ENCODE results near the gene FBN3. TPM values are rescaled to one million over a fixed set of nuclear protein-coding genes. Genes with fewer than 3 reads are reported as not detected.

Gene FBN3
- total RNA-seq, 1 experiment from 2014 or later = 0.10 TPM

DNA sequence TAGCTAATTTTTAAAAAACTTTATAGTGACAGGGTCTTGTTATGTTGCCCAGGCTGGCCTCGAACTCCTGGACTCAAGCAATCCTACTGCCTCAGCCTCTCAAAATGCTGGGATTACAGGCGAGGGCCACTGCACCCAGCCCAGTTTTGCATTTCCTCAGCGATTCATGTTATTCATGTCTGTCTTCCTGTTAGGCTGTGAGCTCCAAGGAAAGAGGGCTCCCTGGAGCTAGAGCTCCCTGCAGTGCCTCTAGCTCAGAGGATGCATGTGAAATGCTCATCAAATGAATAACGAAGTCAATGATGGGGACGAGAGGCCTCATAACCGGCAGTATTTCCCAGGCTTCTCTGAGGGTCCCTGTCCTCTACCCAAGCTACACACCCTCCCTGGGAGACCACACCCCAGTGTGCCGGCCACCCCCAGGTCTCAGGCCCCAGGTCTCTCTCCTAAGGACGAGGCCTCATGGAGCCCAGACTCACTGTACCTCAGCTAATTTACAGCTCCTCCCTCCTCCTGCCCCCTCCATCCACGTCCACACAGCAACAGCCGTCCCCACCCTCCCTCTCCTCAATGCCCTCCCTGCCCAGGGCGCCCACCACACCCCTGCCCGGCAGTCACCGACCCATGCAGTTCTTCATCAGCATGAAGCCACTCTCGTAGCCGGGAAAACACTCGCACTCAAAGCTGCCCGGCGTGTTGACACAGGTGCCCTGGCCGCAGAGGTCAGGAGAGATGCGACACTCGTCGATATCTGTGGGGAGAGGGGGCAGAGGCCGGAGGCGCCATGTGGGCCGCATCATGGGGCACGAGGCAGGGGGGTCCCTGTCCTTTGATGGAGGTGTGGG lies 28.5 kb downstream of the FBN3 start:
- no TSS peak for BruUV-seq (replicated peaks)
- CTCF ChIA-PET = interaction anchor here (0.6 kb wide), 1 partner anchor 75 kb away, joined by 3 read pairs; no protein-coding TSS in a partner anchor
- POLR2A ChIA-PET = no interaction called here

DNA sequence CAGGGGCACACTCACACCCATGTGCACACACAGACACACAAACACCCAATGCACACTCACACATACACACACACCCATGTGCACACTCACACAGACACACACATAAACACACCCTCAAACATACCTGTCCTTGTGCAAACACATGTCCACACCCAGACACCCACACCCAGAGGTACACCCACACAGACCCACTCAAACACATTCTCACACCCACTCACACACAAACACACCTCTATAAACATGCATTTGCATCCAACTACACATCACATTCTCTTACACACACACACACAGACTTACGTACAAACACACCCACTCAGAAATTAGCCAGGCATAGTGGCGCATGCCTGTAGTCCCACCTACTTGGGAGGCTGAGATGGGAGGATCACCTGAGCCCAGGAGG lies 31.4 kb downstream of the FBN3 start:
- ChIA-PET CTCF (no interaction called here), POLR2A (no interaction called here)
- Histone ChIP-seq H3K4me1 (ENCODE audit: control insufficient read depth, insufficient read depth, low read length) (no peaks in the 10 kb centered on the region), H3K4me3 (ENCODE audit: low read depth in 2 of 2, low read length in 2 of 2) (no peak overlapping the region), H3K27ac (ENCODE audit: low read length) (no peak overlapping the region), H3K27me3 (ENCODE audit: control insufficient read depth, insufficient read depth, low read length) (no peaks in the 10 kb centered on the region), H3K9me3 (ENCODE audit: control insufficient read depth, insufficient read depth, low read depth, low read length) (no peaks in the 10 kb centered on the region), H3K36me3 (ENCODE audit: control insufficient read depth, insufficient read depth, low read length) (no peaks in the 10 kb centered on the region)
- BruUV-seq (replicated peaks) = no TSS peak
- DNase-seq (ENCODE audit: low read depth, low spot score) (no peak), ATAC-seq (no peak)
- intact Hi-C loops (cut with micrococcal nuclease; ENCODE audit: unreplicated experiment) = no loop called here
- no peak for TF ChIP-seq SIN3A (IDR thresholded peaks at IDR 0.05; ENCODE audit: borderline replicate concordance, insufficient read depth, low read depth, low read length)
- TF ChIP-seq, protein P1, sequence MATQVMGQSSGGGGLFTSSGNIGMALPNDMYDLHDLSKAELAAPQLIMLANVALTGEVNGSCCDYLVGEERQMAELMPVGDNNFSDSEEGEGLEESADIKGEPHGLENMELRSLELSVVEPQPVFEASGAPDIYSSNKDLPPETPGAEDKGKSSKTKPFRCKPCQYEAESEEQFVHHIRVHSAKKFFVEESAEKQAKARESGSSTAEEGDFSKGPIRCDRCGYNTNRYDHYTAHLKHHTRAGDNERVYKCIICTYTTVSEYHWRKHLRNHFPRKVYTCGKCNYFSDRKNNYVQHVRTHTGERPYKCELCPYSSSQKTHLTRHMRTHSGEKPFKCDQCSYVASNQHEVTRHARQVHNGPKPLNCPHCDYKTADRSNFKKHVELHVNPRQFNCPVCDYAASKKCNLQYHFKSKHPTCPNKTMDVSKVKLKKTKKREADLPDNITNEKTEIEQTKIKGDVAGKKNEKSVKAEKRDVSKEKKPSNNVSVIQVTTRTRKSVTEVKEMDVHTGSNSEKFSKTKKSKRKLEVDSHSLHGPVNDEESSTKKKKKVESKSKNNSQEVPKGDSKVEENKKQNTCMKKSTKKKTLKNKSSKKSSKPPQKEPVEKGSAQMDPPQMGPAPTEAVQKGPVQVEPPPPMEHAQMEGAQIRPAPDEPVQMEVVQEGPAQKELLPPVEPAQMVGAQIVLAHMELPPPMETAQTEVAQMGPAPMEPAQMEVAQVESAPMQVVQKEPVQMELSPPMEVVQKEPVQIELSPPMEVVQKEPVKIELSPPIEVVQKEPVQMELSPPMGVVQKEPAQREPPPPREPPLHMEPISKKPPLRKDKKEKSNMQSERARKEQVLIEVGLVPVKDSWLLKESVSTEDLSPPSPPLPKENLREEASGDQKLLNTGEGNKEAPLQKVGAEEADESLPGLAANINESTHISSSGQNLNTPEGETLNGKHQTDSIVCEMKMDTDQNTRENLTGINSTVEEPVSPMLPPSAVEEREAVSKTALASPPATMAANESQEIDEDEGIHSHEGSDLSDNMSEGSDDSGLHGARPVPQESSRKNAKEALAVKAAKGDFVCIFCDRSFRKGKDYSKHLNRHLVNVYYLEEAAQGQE (IDR thresholded peaks at IDR 0.05; ENCODE audit: insufficient read depth in 1 of 2, low read depth in 2 of 2, low read length in 1 of 2) = no peak
- no peak for TF ChIP-seq POLR2AphosphoS5 (IDR thresholded peaks at IDR 0.05; ENCODE audit: low read depth, low read length)
- TF ChIP-seq TCF7L2 (IDR thresholded peaks at IDR 0.05; ENCODE audit: low read depth, low read length) = no peak
- TF ChIP-seq, protein P2, sequence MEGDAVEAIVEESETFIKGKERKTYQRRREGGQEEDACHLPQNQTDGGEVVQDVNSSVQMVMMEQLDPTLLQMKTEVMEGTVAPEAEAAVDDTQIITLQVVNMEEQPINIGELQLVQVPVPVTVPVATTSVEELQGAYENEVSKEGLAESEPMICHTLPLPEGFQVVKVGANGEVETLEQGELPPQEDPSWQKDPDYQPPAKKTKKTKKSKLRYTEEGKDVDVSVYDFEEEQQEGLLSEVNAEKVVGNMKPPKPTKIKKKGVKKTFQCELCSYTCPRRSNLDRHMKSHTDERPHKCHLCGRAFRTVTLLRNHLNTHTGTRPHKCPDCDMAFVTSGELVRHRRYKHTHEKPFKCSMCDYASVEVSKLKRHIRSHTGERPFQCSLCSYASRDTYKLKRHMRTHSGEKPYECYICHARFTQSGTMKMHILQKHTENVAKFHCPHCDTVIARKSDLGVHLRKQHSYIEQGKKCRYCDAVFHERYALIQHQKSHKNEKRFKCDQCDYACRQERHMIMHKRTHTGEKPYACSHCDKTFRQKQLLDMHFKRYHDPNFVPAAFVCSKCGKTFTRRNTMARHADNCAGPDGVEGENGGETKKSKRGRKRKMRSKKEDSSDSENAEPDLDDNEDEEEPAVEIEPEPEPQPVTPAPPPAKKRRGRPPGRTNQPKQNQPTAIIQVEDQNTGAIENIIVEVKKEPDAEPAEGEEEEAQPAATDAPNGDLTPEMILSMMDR (IDR thresholded peaks at IDR 0.05) = no peak
- in situ Hi-C loops (cut with HindIII; ENCODE audit: low pct_unique_long_range_greater_than_20kb, low sequenced_read_pairs) = no loop called here

More for the DNA sequence above, 28.5 kb downstream of the FBN3 start:
- Histone ChIP-seq H3K36me3 (ENCODE audit: control insufficient read depth, insufficient read depth, low read length) (no peaks in the 10 kb centered on the region), H3K4me3 (ENCODE audit: low read depth in 2 of 2, low read length in 2 of 2) (no peak overlapping the region), H3K27ac (ENCODE audit: low read length) (no peak overlapping the region), H3K9me3 (ENCODE audit: control insufficient read depth, insufficient read depth, low read depth, low read length) (no peaks in the 10 kb centered on the region), H3K27me3 (ENCODE audit: control insufficient read depth, insufficient read depth, low read length) (no peaks in the 10 kb centered on the region), H3K4me1 (ENCODE audit: control insufficient read depth, insufficient read depth, low read length) (no peaks in the 10 kb centered on the region)
- no peak for ATAC-seq
- TF ChIP-seq, protein P2 (IDR thresholded peaks at IDR 0.05) = no peak
- TF ChIP-seq, protein P1 (IDR thresholded peaks at IDR 0.05; ENCODE audit: insufficient read depth in 1 of 2, low read depth in 2 of 2, low read length in 1 of 2) = no peak
- no peak for TF ChIP-seq TCF7L2 (IDR thresholded peaks at IDR 0.05; ENCODE audit: low read depth, low read length)
- TF ChIP-seq POLR2AphosphoS5 (IDR thresholded peaks at IDR 0.05; ENCODE audit: low read depth, low read length) = no peak
- TF ChIP-seq SIN3A (IDR thresholded peaks at IDR 0.05; ENCODE audit: borderline replicate concordance, insufficient read depth, low read depth, low read length) = no peak
- DNase-seq (ENCODE audit: low read depth, low spot score) = no peak
- intact Hi-C loops (cut with micrococcal nuclease; ENCODE audit: unreplicated experiment) = no loop called here
- in situ Hi-C loops (cut with HindIII; ENCODE audit: low pct_unique_long_range_greater_than_20kb, low sequenced_read_pairs) = no loop called here

Measured in Panc1 (cell line).